HK-2 (cell line): Measurements from ENCODE around the gene SERPINH1.

Experiments used
- DNase-seq: peaks from one replicate; pipeline ENCODE4 v3.0.0-alpha.2; 2018; ENCODE audit not compliant: unreplicated experiment

Gene SERPINH1

DNA sequence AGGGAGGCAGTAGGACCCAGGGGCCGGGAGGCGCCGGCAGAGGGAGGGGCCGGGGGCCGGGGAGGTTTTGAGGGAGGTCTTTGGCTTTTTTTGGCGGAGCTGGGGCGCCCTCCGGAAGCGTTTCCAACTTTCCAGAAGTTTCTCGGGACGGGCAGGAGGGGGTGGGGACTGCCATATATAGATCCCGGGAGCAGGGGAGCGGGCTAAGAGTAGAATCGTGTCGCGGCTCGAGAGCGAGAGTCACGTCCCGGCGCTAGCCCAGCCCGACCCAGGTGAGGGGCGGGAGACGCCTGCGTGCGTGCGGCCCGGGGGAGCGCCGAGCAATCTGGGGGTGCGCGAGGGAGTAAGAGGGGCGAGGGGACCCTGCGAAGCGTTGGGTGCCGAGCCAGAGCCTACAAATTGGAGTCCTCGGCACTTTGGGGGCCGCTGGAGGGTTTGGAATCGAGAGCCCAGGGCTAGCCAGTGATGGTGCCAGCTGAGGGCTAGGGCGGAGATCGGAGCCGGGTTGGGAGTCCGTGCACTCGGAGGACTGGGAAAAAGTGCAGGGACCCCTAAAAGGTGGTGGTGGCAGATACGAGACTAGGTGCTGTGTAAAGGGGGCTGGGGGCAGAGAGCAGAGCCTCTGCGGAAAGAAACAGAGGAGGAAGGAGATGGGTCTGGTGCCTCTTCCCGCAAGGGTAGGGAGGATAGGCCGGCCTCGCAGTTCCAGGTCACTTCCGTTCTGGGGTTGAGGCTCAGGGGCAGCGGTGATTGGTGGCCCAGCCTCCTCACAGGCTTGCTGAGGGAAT lies at the start of gene SERPINH1:
SERPINH1 (plus strand) TSS at position 206 of the 788 bp plus-strand sequence. CDS start 4,097 bp downstream, outside the sequence.
- DNase-seq, result peak; percentile 80

DNA sequence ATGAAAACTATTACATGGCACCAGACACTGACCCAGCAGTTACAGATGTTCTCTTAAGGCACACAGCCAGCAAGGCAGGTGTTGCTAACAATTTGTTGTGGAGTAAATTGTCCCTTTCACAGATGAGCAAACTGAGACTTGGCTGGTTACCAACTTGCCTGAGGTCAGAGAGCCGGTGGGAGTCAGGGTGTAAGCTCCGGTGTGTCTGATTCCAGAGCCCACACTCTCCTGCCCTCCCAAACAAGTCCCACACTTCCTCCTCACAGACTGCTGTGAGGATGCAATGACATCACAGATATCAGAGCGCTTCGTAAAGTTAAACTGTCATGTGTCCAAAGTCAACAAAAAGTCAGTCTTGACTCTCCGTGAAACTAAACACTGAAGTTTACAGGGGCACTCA lies 48.8 kb upstream of the SERPINH1 start:
- no peak for DNase-seq

DNA sequence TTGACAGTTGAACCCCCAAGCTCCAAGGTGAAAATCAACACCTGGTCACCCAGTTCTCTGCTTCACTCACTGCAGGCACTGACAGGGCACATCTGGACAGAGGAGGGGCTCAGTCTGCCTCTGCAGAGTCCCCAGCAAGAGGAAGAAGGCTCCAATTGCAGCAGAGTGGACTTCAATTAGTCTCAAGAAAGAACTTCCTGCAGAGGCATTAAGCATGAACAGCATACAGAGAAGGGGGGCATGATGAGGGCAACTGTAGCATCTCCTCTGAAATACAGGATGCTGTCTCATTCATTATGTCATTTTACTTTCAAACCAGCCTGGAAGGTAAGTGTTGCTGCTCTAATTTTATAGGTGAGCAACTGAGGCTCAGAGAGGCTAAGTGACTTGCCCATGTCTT lies 47.5 kb upstream of the SERPINH1 start:
- DNase-seq, result no peak

DNA sequence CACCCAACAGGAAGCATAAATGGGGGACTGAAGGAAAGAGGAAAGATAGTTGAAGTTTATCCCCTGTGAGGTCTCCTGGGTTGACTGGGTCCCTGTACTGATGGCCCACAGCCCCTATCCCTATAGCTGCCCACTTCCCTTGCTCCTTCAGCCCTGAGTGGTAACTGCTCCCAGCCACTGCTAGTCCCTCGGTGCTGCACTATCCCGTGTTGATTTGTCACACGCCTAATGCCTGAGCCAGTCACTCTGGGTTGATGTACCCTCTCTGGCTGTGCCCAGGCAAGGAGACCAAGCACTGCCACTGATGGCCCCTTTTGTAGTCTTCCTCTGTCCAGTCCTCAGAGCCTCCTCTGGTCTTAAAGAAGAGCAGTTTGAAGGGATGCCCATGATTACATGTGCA lies 45.9 kb upstream of the SERPINH1 start:
- no peak for DNase-seq

DNA sequence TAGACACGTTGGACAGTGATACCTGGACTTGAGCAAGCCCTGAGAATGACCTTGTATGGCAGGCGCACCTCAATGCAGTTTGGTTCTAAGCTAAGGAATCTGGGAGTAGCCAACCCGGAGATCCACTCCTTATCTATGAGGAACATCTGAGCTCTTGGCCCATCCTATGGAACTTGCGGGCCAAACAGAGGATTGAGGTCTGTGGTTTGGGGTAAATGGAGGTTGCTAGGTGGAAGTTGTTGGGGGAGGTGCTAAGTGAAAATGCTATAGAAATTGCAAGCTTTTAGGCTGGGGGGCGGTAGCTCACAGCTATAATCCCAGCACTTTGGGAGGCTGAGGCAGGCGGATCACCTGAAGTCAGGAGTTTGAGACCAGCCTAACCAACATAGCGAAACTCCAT lies 45.2 kb upstream of the SERPINH1 start:
- DNase-seq, result no peak

DNA sequence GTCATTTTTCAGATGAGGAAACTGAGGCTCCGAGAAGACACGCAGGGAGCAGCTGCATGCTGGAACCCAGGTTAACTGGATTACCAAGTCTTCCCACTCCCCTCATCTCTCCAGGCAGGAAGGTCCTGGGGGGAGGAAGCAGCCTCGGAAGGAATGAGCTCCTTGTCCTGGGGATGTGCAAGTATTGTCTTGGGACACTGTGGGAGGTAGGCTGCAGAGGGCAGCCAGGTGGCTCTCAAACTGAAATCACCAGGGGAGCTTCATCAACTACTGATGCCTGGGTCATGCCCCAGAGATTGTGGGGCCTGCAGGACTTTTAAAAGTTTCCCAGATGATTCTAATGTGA lies 43.9 kb upstream of the SERPINH1 start:
- no peak for DNase-seq

DNA sequence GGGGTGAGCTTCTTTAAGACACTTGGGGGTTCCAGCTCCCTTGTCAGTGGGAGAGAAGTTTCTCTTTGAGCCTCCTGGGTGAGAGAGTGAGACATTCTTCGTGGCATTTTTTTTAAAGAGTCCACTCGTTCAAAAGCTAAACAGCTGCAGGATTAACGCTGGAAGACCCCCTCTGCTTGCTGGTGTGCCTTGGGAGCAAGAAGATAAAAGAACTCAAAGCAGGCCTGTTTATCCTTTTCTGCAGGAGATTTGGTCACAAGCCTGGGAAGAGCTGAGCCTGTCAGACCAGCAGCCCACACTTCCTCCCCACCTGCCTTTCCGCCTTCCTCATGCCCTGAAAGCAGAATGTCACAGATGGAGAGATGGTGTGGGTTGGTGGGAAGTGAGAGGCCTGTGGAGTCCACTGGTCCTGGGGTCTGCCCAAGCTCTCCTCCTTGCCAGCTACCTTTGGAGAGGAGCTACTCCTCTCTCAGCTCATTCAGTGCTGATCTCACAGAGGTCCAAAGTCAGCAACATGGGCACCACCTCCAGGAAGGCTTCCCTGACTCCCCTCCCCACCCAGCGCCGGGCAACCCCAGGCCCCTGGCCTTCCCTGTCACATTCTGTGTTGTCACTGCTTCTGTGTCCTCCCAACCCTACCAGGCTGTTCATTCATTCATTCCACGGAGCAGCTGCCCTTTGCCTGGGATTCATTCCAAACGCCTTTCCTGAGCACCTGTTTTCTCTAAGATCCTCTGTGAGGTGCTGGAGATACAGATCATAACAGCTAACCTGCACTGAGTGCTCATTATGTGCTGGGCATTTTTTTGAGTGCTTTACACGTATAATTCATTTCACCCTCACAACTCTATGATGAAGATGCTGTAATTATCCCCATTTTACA lies 43.0 kb upstream of the SERPINH1 start:
- DNase-seq, result no peak

DNA sequence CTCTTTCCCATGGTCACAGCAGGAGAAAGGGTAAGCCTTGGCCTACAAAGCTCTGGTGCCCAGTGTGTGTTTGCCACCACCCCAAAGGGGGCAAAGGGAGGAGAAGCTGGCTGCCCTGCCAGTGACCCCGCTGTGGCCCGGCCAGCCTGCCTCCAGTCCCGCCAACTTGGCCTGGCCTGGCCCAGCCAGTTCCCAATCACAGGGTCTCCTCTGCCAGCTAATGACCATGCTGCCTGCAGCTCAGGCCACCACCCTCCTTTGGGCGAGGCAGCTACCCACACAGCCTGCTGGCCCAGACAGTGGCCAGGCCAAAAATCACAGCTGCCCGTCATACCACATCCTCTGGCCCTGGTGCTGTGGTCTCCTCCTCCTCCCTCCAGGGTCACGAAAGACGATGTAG lies 41.4 kb upstream of the SERPINH1 start:
- no peak for DNase-seq

- DNase-seq, result no peak
These were observed 39.6 kb upstream of the SERPINH1 start for GRCh38 chr11:75522286-75523044.

DNA sequence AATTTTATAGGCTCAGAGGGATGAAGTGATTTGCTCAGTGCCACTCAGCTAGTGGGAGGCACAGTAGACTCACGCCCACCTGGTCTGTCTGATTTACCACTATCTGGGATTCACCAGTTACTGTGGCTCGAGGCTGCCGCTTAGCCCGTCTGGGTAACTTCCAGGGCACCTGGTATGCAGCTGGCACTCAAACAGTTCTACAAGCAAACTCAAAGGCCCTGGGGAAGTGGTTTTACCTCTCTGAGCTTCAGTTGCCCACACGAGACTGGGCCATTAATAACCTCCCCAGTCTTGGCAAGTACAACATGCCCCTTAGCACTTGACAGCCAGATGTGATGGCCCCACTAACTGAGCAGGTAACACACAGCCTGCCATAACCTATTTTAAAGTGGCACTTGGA lies 38.9 kb upstream of the SERPINH1 start:
- DNase-seq, result no peak

GRCh38 chr11:75523811-75524664 lies 38.0 kb upstream of the SERPINH1 start:
- no peak for DNase-seq

- DNase-seq, result peak; percentile 28
These were observed 37.2 kb upstream of the SERPINH1 start for GRCh38 chr11:75524665-75525432.

- peak; percentile 77 for DNase-seq
These were observed 36.4 kb upstream of the SERPINH1 start, which contains the start of gene GDPD5 for GRCh38 chr11:75525433-75526191. Gene GDPD5 (minus strand): TSS chr11:75525941. CDS start chr11:75477735, 48,206 bp downstream.

DNA sequence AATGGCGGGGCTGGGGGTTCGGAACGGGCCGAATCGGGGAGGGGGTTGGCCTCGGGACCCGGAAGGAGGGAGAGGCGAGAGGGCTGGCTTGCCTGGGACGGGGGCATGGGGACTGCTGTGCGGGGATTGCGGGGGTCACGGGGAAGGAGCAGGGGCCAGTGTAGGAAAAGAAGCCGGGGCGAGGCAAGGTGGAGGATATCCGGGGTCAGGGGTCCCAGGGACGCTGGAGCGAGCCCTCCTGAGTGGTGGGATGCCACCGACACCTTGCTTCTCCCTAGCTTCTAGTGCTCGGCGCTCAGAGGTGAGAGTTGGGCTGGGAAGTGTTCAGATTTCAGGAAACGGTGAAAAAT lies 35.9 kb upstream of the SERPINH1 start:
- DNase-seq, result no peak

DNA sequence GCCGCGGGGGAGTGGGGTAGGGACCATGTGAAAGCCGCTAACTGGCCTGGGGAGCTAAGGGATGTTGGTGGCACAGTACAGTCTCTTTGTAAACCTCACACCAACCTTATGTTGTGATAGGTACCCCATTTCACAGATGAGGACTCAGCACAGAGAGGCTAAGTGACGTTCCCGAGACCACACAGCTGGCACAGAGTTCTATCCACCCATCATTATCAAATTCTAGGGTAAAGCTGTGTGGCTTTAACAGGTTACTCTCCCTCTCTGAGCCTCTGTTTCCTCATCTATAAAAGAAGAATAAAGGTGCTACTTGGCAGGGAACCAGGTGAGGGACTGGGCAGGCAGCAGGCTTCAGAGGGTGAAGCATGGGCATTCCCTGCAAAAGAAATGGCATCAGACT lies 34.9 kb upstream of the SERPINH1 start:
- DNase-seq, result no peak

DNA sequence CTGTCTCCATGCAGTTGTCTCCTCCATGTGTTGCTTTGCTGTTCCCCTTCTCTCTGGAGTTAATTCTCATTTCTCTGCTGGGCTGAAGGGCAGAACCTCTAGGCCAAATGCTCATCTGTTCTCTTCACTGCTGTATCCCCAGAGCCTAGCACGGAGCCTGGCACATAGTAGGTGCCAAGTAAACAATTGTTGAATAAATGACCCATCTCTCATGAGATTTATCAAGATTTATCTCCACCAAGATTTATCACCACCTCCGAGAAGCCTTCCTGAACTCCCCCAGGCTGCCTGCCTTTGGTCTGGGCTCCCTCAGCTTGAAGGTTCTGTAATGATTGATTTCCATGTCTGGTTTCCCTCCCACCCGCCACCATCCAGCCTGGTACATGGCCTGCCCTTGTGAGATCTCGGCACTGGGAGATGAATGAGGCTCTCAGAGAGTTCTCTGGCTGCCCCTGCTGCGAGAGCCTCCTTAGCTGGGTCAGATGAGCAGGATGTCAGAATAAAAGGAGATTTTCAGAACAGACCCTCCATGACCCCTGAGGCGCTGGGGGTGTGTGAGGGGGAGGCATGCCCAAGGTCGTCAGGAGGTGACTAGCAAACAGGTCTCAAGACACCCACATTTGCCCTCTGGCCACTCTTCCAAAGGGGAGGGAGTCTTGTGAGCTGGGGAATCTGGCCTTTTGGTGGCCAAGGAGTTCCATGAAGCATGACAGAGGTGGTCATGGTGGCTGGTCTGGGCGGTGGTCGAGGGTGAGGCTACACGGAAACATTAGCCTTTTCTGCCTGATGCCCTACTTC lies 33.9 kb upstream of the SERPINH1 start:
- peak; percentile 6 for DNase-seq

DNA sequence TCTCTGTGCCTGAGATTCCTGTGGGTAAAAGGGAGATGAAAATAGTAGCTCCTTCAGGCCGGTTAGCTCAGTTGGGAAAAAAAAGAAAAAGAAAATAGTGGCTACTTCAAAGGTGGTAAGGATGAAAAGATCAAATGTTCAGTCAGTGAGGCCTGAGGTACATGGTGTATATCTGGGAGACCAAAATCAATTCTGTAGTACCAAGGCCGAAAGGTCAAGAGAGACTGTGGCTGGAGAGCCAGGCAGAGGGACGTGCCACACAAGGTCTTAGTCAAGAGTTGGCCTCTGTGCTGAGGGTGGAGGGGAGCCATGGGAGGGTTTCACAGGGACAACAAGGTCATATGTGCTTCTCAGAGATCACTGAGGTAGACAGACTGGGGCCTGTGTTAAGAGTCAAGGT lies 31.5 kb upstream of the SERPINH1 start:
- no peak for DNase-seq

GRCh38 chr11:75531325-75531724 lies 30.7 kb upstream of the SERPINH1 start:
- DNase-seq, result no peak
